ENCODE data around the gene CENPE.
A peak's percentile ranks its signal among the peaks of the same experiment; 100 is the strongest.

CENPE gene

DNA sequence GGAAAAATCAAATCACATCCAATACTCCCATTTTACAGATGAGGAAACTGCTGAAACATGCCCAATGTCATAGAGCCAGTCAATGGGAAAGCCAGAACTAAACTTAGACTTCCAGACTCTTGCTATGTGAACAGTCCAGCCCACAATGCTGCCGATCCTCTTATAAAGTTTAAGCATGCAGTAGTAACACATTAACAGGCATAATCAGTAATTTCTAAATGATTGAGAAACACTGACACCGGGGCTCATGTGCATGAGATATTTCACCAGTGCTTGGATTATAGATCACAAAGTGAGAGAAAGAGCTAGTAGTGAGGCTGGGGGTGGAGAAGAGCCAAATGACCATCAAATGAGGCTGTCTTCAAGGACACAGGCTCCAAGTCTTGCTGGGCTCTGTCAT, 101.0 kb downstream of the CENPE start:
- Histone ChIP-seq H3K27ac (ENCODE audit: low read depth, low read length) (no peak overlapping the region), H3K4me3 (ENCODE audit: low read length) (no peak overlapping the region), H3K9me2 (replicated peaks; ENCODE audit: control insufficient read depth, low read length) (no peaks in the 10 kb centered on the region), H3K4me2 (ENCODE audit: low read length) (no peak overlapping the region), H4K20me1 (ENCODE audit: control insufficient read depth, insufficient read depth, low read depth, low read length) (no peaks in the 10 kb centered on the region), H3K27me3 (ENCODE audit: control insufficient read depth, low read length) (no peaks in the 10 kb centered on the region), H3K9me3 (ENCODE audit: control insufficient read depth, insufficient read depth, low read length) (no peaks in the 10 kb centered on the region), H3K36me3 (ENCODE audit: control insufficient read depth, low read length) (no peaks in the 10 kb centered on the region; the same call in 1 of the 2 replicates), H3F3A (ENCODE audit: control insufficient read depth, insufficient read depth) (peaks cover 6% of the 10 kb centered on the region; the same call in 1 of the 2 replicates), H3K4me1 (ENCODE audit: control insufficient read depth, low read length) (peaks cover 27% of the 10 kb centered on the region), H3K79me2 (ENCODE audit: control insufficient read depth, low read length) (peaks cover 10% of the 10 kb centered on the region)
- TF ChIP-seq, protein P1, sequence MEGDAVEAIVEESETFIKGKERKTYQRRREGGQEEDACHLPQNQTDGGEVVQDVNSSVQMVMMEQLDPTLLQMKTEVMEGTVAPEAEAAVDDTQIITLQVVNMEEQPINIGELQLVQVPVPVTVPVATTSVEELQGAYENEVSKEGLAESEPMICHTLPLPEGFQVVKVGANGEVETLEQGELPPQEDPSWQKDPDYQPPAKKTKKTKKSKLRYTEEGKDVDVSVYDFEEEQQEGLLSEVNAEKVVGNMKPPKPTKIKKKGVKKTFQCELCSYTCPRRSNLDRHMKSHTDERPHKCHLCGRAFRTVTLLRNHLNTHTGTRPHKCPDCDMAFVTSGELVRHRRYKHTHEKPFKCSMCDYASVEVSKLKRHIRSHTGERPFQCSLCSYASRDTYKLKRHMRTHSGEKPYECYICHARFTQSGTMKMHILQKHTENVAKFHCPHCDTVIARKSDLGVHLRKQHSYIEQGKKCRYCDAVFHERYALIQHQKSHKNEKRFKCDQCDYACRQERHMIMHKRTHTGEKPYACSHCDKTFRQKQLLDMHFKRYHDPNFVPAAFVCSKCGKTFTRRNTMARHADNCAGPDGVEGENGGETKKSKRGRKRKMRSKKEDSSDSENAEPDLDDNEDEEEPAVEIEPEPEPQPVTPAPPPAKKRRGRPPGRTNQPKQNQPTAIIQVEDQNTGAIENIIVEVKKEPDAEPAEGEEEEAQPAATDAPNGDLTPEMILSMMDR (IDR thresholded peaks at IDR 0.05; ENCODE audit: low read depth, low read length, poor library complexity, severe bottlenecking) = no peak
- no peak for TF ChIP-seq EZH2phosphoT487 (IDR thresholded peaks at IDR 0.05; ENCODE audit: borderline replicate concordance, low read length)

- peaks cover 10% of the 10 kb centered on the region for H3K79me2 ChIP-seq (ENCODE audit: control insufficient read depth, low read length)
- H3K4me1 ChIP-seq (ENCODE audit: control insufficient read depth, low read length) = peaks cover 36% of the 10 kb centered on the region
- no peaks in the 10 kb centered on the region for H3F3A ChIP-seq (ENCODE audit: control insufficient read depth, insufficient read depth)
- H4K20me1 ChIP-seq (ENCODE audit: control insufficient read depth, insufficient read depth, low read depth, low read length) = no peaks in the 10 kb centered on the region
- H3K27ac ChIP-seq (ENCODE audit: low read depth, low read length) = no peak overlapping the region
- H3K27me3 ChIP-seq (ENCODE audit: control insufficient read depth, low read length) = no peaks in the 10 kb centered on the region
- H3K36me3 ChIP-seq (ENCODE audit: control insufficient read depth, low read length) = peaks cover 11% of the 10 kb centered on the region
- no peak overlapping the region for H3K4me3 ChIP-seq (ENCODE audit: low read length)
- no peak overlapping the region for H3K4me2 ChIP-seq (ENCODE audit: low read length)
- no peaks in the 10 kb centered on the region for H3K9me3 ChIP-seq (ENCODE audit: control insufficient read depth, insufficient read depth, low read length)
- no peak for TF ChIP-seq EZH2phosphoT487 (IDR thresholded peaks at IDR 0.05; ENCODE audit: borderline replicate concordance, low read length)
- TF ChIP-seq, protein P1 (IDR thresholded peaks at IDR 0.05; ENCODE audit: low read depth, low read length, poor library complexity, severe bottlenecking) = no peak
- H3K9me2 ChIP-seq (replicated peaks; ENCODE audit: control insufficient read depth, low read length) = no peaks in the 10 kb centered on the region
Measured at GRCh38 chr4:103095080-103095479, 103.1 kb downstream of the CENPE start.

DNA sequence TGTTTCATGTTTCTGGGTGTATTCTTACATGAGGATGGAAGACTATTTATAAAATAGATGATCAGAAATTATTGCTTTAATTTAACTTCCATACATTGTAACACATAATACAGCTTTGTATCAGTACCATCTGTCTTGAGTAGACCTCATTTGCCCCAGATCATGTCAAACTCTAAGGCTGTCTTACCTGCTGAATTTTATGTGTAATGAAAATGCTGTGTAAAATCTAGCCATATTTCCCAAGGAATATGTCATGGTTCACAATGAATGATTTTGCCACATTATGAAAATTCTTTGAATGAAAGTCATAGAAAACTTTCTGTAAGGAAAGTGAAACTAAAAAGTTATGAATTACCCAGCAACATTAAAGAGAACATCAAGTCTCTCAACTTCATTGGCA, 105.9 kb downstream of the CENPE start:
- Histone ChIP-seq H3K4me1 (ENCODE audit: control insufficient read depth, low read length) (peaks cover 22% of the 10 kb centered on the region), H3K36me3 (ENCODE audit: control insufficient read depth, low read length) (peaks cover 21% of the 10 kb centered on the region), H3F3A (ENCODE audit: control insufficient read depth, insufficient read depth) (no peaks in the 10 kb centered on the region), H4K20me1 (ENCODE audit: control insufficient read depth, insufficient read depth, low read depth, low read length) (no peaks in the 10 kb centered on the region), H3K27ac (ENCODE audit: low read depth, low read length) (no peak overlapping the region), H3K9me2 (replicated peaks; ENCODE audit: control insufficient read depth, low read length) (no peaks in the 10 kb centered on the region), H3K79me2 (ENCODE audit: control insufficient read depth, low read length) (no peaks in the 10 kb centered on the region), H3K27me3 (ENCODE audit: control insufficient read depth, low read length) (no peaks in the 10 kb centered on the region), H3K4me2 (ENCODE audit: low read length) (peak overlapping the region; percentile 9; the same call in 1 of the 2 replicates), H3K9me3 (ENCODE audit: control insufficient read depth, insufficient read depth, low read length) (no peaks in the 10 kb centered on the region), H3K4me3 (ENCODE audit: low read length) (no peak overlapping the region)
- no peak for TF ChIP-seq EZH2phosphoT487 (IDR thresholded peaks at IDR 0.05; ENCODE audit: borderline replicate concordance, low read length)

- Histone ChIP-seq H3K9me3 (ENCODE audit: control insufficient read depth, insufficient read depth, low read length) (no peaks in the 10 kb centered on the region), H3K9me2 (replicated peaks; ENCODE audit: control insufficient read depth, low read length) (no peaks in the 10 kb centered on the region), H3F3A (ENCODE audit: control insufficient read depth, insufficient read depth) (no peaks in the 10 kb centered on the region), H3K27ac (ENCODE audit: low read depth, low read length) (no peak overlapping the region), H3K36me3 (ENCODE audit: control insufficient read depth, low read length) (peaks cover 23% of the 10 kb centered on the region), H3K79me2 (ENCODE audit: control insufficient read depth, low read length) (no peaks in the 10 kb centered on the region), H3K27me3 (ENCODE audit: control insufficient read depth, low read length) (no peaks in the 10 kb centered on the region), H3K4me2 (ENCODE audit: low read length) (peak overlapping the region; percentile 9), H3K4me1 (ENCODE audit: control insufficient read depth, low read length) (peaks cover 22% of the 10 kb centered on the region), H4K20me1 (ENCODE audit: control insufficient read depth, insufficient read depth, low read depth, low read length) (no peaks in the 10 kb centered on the region), H3K4me3 (ENCODE audit: low read length) (no peak overlapping the region)
- TF ChIP-seq, protein P1 (IDR thresholded peaks at IDR 0.05; ENCODE audit: low read depth, low read length, poor library complexity, severe bottlenecking) = peak; percentile 78
- no peak for TF ChIP-seq EZH2phosphoT487 (IDR thresholded peaks at IDR 0.05; ENCODE audit: borderline replicate concordance, low read length)
Measured at GRCh38 chr4:103091601-103092223, 106.4 kb downstream of the CENPE start.
